A549 (cell line): ENCODE results near the gene PPP1R14D. TPM values are rescaled to one million over a fixed set of nuclear protein-coding genes. Genes with fewer than 3 reads are reported as not detected.

Experiments used
- ATAC-seq, 2 experiments: fragments of 200-7000 bp in 1 of 2; fragments of >200 bp in 1 of 2; cut with Nextera tagmentation in 1 of 2; cut with Tn5 transposase in 1 of 2; 3 replicates each; pipeline versions ENCODE4 v1.8.0 to v1.9.1; 2018 to 2020; ENCODE audit warnings: mild to moderate bottlenecking in 1 of 2, moderate library complexity in 1 of 2
- CTCF ChIA-PET: fragments of 300-600 bp; sonication (Branson Sonifier 250); formaldehyde crosslinking; extraction: SDS; loops from one replicate; lab custom pipeline; 2021; ENCODE audit warnings: antibody characterized with exemption, inconsistent platforms; lab: Yijun Ruan, JAX
- POLR2A ChIA-PET: fragments of 350-600 bp; formaldehyde crosslinking; extraction: SDS; loops from one replicate; lab custom pipeline; 2021; ENCODE audit warnings: antibody characterized with exemption, inconsistent platforms; lab: Yijun Ruan, JAX
- DNase-seq, 2 experiments: peaks; one replicate each; pipeline versions ENCODE4 v3.0.0 to v3.0.0-alpha.2; 2011 to 2016; ENCODE audit warnings: low read depth in 1 of 2, low spot score in 1 of 2
- FAIRE-seq: peaks from 2 replicates; lab custom pipeline; 2011; peaks lifted over from hg19 to GRCh38; lab: Jason Lieb, UNC
- H3K27ac ChIP-seq, 2 experiments: fragments of >200 bp; sonication (Bioruptor Twin); formaldehyde crosslinking; 3 replicates each; pipeline ENCODE4 v1.5.1; 2016 to 2017
- H3K4me1 ChIP-seq: fragments of >200 bp; sonication (Bioruptor Twin); formaldehyde crosslinking; 3 replicates; pipeline ENCODE4 v1.6.1; 2016
- H3K4me2 ChIP-seq: fragments of >200 bp; sonication (Bioruptor Twin); formaldehyde crosslinking; 3 replicates; pipeline ENCODE4 v1.6.1; 2016
- H3K4me3 ChIP-seq: fragments of >200 bp; sonication (Bioruptor Twin); formaldehyde crosslinking; 3 replicates; pipeline ENCODE4 v1.5.1; 2016
- H3K9me3 ChIP-seq: fragments of >200 bp; sonication (Bioruptor Twin); formaldehyde crosslinking; 3 replicates; pipeline ENCODE4 v1.6.1; 2016
- E2F6 ChIP-seq: IDR thresholded peaks from 2 replicates; pipeline ENCODE4 v1.6.1; 2012; ENCODE audit warnings: low read depth, borderline replicate concordance
- EHMT2 ChIP-seq: fragments of 200-600 bp; sonication (generic); IDR thresholded peaks from 2 replicates; pipeline ENCODE4 v1.6.1; 2016; ENCODE audit warnings: antibody characterized with exemption, low read depth, mild to moderate bottlenecking, moderate library complexity
- ESRRA ChIP-seq: fragments of 150-350 bp; IDR thresholded peaks from 2 replicates; pipeline ENCODE4 v1.6.1; 2014; ENCODE audit warnings: mild to moderate bottlenecking, low read length, borderline replicate concordance
- FOSB ChIP-seq: fragments of 250-450 bp; sonication (Bioruptor Pico); IDR thresholded peaks from 2 replicates; pipeline ENCODE4 v1.5.0; 2020; ENCODE audit warnings: mild to moderate bottlenecking, moderate library complexity
- GATA3 ChIP-seq: IDR thresholded peaks from 2 replicates; pipeline ENCODE4 v1.6.1; 2012; ENCODE audit warnings: borderline replicate concordance
- HMGXB4 ChIP-seq: fragments of 250-450 bp; sonication (Bioruptor Pico); IDR thresholded peaks from 2 replicates; pipeline ENCODE4 v1.5.0; 2021; ENCODE audit warnings: mild to moderate bottlenecking, moderate library complexity, borderline replicate concordance
- HOXB13 ChIP-seq: fragments of 250-450 bp; sonication (Bioruptor Pico); IDR thresholded peaks from 2 replicates; pipeline ENCODE4 v1.5.0; 2020; ENCODE audit warnings: low read depth, mild to moderate bottlenecking, moderate library complexity
- HOXB5 ChIP-seq: fragments of 250-450 bp; sonication (Bioruptor Pico); IDR thresholded peaks from 2 replicates; pipeline ENCODE4 v1.5.0; 2020; ENCODE audit warnings: mild to moderate bottlenecking, moderate library complexity
- JUN ChIP-seq, 2 experiments: fragments of >200 bp; sonication (Bioruptor Twin); formaldehyde crosslinking; IDR thresholded peaks; 2 replicates in 1 of 2; 3 replicates in 1 of 2; pipeline ENCODE4 v1.6.1; 2016 to 2017
- KDM1A ChIP-seq: fragments of 200-600 bp; sonication (generic); IDR thresholded peaks from 2 replicates; pipeline ENCODE4 v1.6.1; 2016; ENCODE audit warnings: low read depth, mild to moderate bottlenecking
- MAFK ChIP-seq: fragments of 450-650 bp; IDR thresholded peaks from 2 replicates; pipeline ENCODE4 v1.6.1; 2014; ENCODE audit not compliant: partially characterized antibody
- MAX ChIP-seq: IDR thresholded peaks from 2 replicates; pipeline ENCODE4 v1.6.1; 2012
- MAZ ChIP-seq: fragments of 150-350 bp; IDR thresholded peaks from 2 replicates; pipeline ENCODE4 v1.6.1; 2014; ENCODE audit warnings: antibody characterized with exemption, low read depth, low read length, borderline replicate concordance
- NFE2L2 ChIP-seq: fragments of 150-350 bp; conservative IDR thresholded peaks from 2 replicates; pipeline ENCODE4 v1.6.1; 2014; ENCODE audit warnings: low read length
- POLR2A ChIP-seq: IDR thresholded peaks from 2 replicates; pipeline ENCODE4 v1.6.1; 2012; ENCODE audit warnings: mild to moderate bottlenecking, low read length
- POLR2AphosphoS2 ChIP-seq: conservative IDR thresholded peaks from 2 replicates; pipeline ENCODE4 v1.6.1; 2012; ENCODE audit warnings: low read length, improper control_type of control experiment, inconsistent platforms
- RAD21 ChIP-seq, 2 experiments: fragments of >200 bp in 1 of 2; sonication (Bioruptor Twin) in 1 of 2; formaldehyde crosslinking in 1 of 2; IDR thresholded peaks in 1 of 2; conservative IDR thresholded peaks in 1 of 2; 2 replicates in 1 of 2; 3 replicates in 1 of 2; pipeline ENCODE4 v1.6.1; 2012 to 2018; ENCODE audit warnings: inconsistent platforms in 1 of 2
- REST ChIP-seq: fragments of 200-600 bp; sonication (generic); IDR thresholded peaks from 2 replicates; pipeline ENCODE4 v1.6.1; 2016; ENCODE audit warnings: antibody characterized with exemption, mild to moderate bottlenecking, moderate library complexity
- TP53 ChIP-seq: fragments of 250-450 bp; sonication (Bioruptor Pico); IDR thresholded peaks from 2 replicates; pipeline ENCODE4 v1.5.0; 2021; ENCODE audit warnings: mild to moderate bottlenecking, moderate library complexity
- ZFP36 ChIP-seq: fragments of 450-650 bp; IDR thresholded peaks from 2 replicates; pipeline ENCODE4 v1.6.1; 2014; ENCODE audit warnings: borderline replicate concordance; ENCODE audit not compliant: partially characterized antibody
- ZSCAN20 ChIP-seq: fragments of 250-450 bp; sonication (Bioruptor Pico); IDR thresholded peaks from 2 replicates; pipeline ENCODE4 v1.8.0; 2022; ENCODE audit warnings: mild to moderate bottlenecking, moderate library complexity
- WGBS: methylation state at CpG from one replicate; pipeline ENCODE4 v1.1.6; 2017; ENCODE audit errors: missing lambda C conversion rate; 5-methylcytosine and 5-hydroxymethylcytosine counted together
- polyA plus RNA-seq, 4 experiments: library from polyadenylated mRNA; depleted of rRNA in 3 of 4; stranded (reverse); fragments of >200 nt; fragmentation: RNase III in 1 of 4; extraction: RNeasy Plus Mini Kit Qiagen cat#74134 plus additional on column Dnase treatment in 1 of 4; gene quantifications; 2 replicates in 3 of 4; 3 replicates in 1 of 4; pipeline ENCODE4 v1.2.3, GENCODE V29; 2011 to 2017

PPP1R14D gene
- polyA plus RNA-seq, 2 of the 4 experiments (the other 2 are of a cell fraction): 0.21 to 1.1 TPM

- ATAC-seq (no peak), FAIRE-seq (no peak), DNase-seq (no peak)
- CTCF ChIA-PET: interaction anchor here (1.4 to 9.3 kb wide), 3 partner anchors 10 to 179 kb away, joined by 3 to 156 read pairs (median 5); partner anchors contain the start of gene SPINT1
- Histone ChIP-seq H3K4me1 (peaks cover 13% of the 10 kb centered on the region), H3K4me2 (no peak overlapping the region), H3K27ac (no peak overlapping the region), H3K4me3 (no peak overlapping the region), H3K9me3 (no peaks in the 10 kb centered on the region)
- WGBS: 84% methylated on average over 13 of the region's 16 CpGs
- POLR2A ChIA-PET: no interaction called here
- TF ChIP-seq POLR2AphosphoS2 (no peak), MAX (no peak), JUN (IDR thresholded peaks at IDR 0.05) (no peak)
- TF ChIP-seq, all 56 proteins: peak for 0
Measured at GRCh38 chr15:40853241-40853890, 24.9 kb upstream of the PPP1R14D start.

GRCh38 chr15:40852529-40852928 is 24.0 kb upstream of the PPP1R14D start:
- Histone ChIP-seq H3K4me1 (peaks cover 10% of the 10 kb centered on the region), H3K4me3 (no peak overlapping the region), H3K9me3 (no peaks in the 10 kb centered on the region), H3K27ac (no peak overlapping the region), H3K4me2 (no peak overlapping the region)
- DNase-seq: no peak
- TF ChIP-seq HOXB5 (CRISPR knock-in tag) (no peak), NFE2L2 (no peak), KDM1A (no peak), FOSB (CRISPR knock-in tag) (no peak), ZSCAN20 (CRISPR knock-in tag) (no peak), ZFP36 (no peak), ESRRA (no peak), TP53 (CRISPR knock-in tag) (no peak)
- no peak for FAIRE-seq
- POLR2A ChIA-PET: no interaction called here
- 81% methylated on average over 5 of the region's 5 CpGs for WGBS
- no peak for ATAC-seq
- CTCF ChIA-PET: interaction anchor here (0.6 to 2.5 kb wide), 3 partner anchors 9 to 259 kb away, joined by 4 to 5 read pairs (median 5); partner anchors contain the start of gene SPINT1

GRCh38 chr15:40850576-40851112 is 22.1 kb upstream of the PPP1R14D start:
- Histone ChIP-seq H3K9me3 (no peaks in the 10 kb centered on the region), H3K4me3 (no peak overlapping the region), H3K4me2 (no peak overlapping the region), H3K27ac (no peak overlapping the region), H3K4me1 (peaks cover 21% of the 10 kb centered on the region)
- FAIRE-seq (no peak), ATAC-seq (no peak), DNase-seq (no peak)
- WGBS: 78% methylated on average over 8 of the region's 8 CpGs
- CTCF ChIA-PET: interaction anchor here (1.9 to 8.2 kb wide), 2 partner anchors 7 to 43 kb away, joined by 4 to 82 read pairs; partner anchors contain the start of gene VPS18
- POLR2A ChIA-PET: no interaction called here
- no peak for TF ChIP-seq POLR2AphosphoS2
- no peak for TF ChIP-seq E2F6
- TF ChIP-seq HMGXB4 (CRISPR knock-in tag): no peak
- TF ChIP-seq HOXB13: no peak
- TF ChIP-seq POLR2A: no peak
- TF ChIP-seq RAD21 (conservative IDR thresholded peaks at IDR 0.05 in 1 of 2, IDR thresholded peaks at IDR 0.05 in 1 of 2): no peak
- no peak for TF ChIP-seq GATA3
- no peak for TF ChIP-seq JUN (IDR thresholded peaks at IDR 0.05)
- no peak for TF ChIP-seq REST
- no peak for TF ChIP-seq EHMT2
- TF ChIP-seq MAZ: no peak
- TF ChIP-seq MAFK: no peak
